ENCODE measurements around the gene ATP1A3.

DNA sequence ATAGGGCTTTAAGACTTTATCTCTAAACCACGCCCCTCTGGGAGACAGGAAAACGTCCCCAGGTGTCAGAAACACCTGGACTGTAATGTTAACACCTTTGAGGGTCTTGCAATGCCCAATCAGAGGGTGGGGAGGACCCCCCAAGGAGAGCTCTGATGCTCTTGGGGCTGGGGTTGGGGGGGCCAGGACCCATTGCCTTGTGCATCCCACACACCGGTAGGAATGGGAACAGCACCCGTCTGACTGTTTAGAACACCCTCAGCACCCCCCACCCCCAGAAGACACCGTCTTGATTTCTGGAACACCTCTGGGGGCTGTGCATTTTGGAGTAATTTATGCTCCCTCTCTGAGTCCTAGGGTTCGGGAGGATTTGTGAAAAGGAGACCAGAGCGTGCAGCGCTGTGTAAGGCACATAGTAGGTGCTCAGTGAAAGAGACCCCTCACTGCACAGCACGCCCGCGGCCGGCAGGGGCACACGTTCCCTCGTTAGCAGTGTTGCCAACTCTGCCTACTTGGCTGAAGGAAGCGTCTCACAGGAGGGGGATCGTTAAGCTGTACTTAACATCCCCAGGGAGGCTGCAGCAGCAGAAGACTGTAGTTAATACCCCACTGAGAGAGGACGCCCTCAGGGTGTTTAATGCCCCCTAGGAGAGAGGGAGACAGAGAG is 63.0 kb downstream of the ATP1A3 start:
- TF ChIP-seq POLR2AphosphoS5 (IDR thresholded peaks at IDR 0.05; ENCODE audit: low read depth, low read length) (no peak), SIN3A (IDR thresholded peaks at IDR 0.05; ENCODE audit: borderline replicate concordance, insufficient read depth, low read length) (no peak), TAF1 (IDR thresholded peaks at IDR 0.05; ENCODE audit: borderline replicate concordance, insufficient read depth, low read length) (no peak), REST (IDR thresholded peaks at IDR 0.05; ENCODE audit: insufficient read depth in 1 of 2, low read depth in 2 of 2, low read length in 2 of 2) (no peak)
